ENCODE results near the gene PMAIP1.
"Not testable (repeated sequence)": the region's sequence is repeated elsewhere in the genome, so short reads cannot be mapped to it uniquely, and the experiment has no call there.

PMAIP1 gene

DNA sequence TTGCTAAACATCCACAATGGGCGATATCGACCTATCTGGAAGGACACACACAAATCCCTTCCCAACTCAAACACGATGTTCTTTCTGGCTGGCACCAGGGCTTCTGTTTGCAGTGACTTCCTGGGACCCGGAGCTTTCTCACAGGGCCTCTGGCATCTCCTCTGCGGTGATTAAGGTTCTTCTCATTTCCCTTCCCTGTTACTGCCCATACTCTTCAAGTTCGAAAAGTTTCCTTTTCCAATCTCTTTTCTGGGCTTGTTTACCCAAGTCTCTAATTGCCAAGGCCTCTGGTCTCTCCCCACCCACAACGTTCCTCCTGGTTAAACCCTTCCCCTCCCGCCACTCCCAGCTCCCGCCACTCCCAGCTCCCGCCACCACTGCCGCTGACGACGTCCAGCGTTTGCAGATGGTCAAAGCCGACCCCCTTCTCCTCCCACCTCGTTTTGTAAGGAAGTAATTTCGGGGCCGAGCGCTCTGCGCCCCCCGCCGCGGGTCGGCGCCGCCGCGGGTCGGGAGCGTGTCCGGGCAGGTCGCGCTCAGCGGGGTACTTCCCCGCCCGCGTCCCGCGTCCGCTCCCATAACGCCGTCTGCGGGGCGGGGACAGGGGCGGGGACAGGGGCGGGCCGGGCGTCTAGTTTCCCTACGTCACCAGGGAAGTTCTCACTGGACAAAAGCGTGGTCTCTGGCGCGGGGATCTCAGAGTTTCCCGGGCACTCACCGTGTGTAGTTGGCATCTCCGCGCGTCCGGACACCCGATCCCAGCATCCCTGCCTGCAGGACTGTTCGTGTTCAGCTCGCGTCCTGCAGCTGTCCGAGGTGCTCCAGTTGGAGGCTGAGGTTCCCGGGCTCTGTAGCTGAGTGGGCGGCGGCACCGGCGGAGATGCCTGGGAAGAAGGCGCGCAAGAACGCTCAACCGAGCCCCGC lies at the start of gene PMAIP1:
Gene PMAIP1, plus strand, starts transcription at position 699 of the 924 bp plus-strand sequence. Its CDS starts 182 bp downstream, at position 881.
- peak within 1 kb of the TSS; percentile 79 for H3K4me3 ChIP-seq (ENCODE audit: low read depth, low read length)
- TF ChIP-seq, protein P1, sequence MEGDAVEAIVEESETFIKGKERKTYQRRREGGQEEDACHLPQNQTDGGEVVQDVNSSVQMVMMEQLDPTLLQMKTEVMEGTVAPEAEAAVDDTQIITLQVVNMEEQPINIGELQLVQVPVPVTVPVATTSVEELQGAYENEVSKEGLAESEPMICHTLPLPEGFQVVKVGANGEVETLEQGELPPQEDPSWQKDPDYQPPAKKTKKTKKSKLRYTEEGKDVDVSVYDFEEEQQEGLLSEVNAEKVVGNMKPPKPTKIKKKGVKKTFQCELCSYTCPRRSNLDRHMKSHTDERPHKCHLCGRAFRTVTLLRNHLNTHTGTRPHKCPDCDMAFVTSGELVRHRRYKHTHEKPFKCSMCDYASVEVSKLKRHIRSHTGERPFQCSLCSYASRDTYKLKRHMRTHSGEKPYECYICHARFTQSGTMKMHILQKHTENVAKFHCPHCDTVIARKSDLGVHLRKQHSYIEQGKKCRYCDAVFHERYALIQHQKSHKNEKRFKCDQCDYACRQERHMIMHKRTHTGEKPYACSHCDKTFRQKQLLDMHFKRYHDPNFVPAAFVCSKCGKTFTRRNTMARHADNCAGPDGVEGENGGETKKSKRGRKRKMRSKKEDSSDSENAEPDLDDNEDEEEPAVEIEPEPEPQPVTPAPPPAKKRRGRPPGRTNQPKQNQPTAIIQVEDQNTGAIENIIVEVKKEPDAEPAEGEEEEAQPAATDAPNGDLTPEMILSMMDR (IDR thresholded peaks at IDR 0.05; ENCODE audit: borderline replicate concordance, insufficient read depth, low read depth, low read length), result no peak

DNA sequence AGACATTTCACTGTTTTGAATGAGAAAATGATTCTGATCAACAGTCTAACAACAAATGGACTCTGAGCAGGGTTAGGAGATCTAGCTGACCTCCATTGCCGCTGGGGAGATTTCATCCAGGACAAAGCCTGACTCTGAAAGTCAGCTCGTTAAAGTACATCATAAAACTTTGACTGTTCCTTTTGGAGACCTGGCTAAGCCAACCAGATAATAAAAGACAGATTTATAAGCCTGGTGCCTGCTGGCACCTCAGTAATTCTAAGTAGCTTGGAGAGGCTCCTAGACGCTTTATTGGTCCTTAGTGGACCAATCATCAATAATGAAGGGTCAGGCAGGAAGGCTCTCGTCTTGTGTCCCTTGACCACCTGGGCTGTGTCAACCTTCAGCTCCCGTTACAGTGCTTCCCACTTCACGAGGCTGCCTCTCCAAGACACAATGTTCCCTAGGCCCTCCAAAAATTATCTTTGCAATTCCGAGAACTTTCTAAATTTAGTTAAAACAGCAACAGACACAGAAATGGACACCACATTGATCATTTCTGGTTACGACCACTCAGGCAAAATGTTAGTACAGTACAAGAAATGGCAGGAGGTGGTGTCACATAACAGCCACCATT lies 47.9 kb upstream of the PMAIP1 start:
- H3K4me3 ChIP-seq (ENCODE audit: low read depth, low read length), result no peak overlapping the region
- TF ChIP-seq, protein P1 (IDR thresholded peaks at IDR 0.05; ENCODE audit: borderline replicate concordance, insufficient read depth, low read depth, low read length), result no peak

DNA sequence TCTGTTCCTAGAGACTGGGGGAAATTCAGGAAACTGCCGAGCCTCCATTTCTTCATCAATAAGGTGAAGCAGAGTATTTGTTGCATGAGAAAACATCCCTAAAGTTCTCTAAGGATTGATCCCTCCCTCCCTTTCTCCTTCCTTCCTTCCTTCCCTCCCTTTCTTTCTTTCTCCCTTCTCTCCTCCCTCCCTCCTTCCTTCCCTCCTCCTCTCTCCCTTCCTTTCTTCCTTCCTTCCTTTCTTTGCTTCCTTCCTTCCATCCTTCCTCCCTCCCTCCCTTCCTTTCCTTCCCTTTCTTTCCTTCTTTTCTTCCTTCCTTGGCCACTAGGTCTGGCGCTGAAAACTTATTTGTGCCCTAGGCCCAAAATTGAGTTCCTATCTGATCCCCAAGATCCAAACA lies 47.2 kb upstream of the PMAIP1 start:
- TF ChIP-seq, protein P1 (IDR thresholded peaks at IDR 0.05; ENCODE audit: borderline replicate concordance, insufficient read depth, low read depth, low read length), result no peak
- H3K4me3 ChIP-seq (ENCODE audit: low read depth, low read length), result no peak overlapping the region

DNA sequence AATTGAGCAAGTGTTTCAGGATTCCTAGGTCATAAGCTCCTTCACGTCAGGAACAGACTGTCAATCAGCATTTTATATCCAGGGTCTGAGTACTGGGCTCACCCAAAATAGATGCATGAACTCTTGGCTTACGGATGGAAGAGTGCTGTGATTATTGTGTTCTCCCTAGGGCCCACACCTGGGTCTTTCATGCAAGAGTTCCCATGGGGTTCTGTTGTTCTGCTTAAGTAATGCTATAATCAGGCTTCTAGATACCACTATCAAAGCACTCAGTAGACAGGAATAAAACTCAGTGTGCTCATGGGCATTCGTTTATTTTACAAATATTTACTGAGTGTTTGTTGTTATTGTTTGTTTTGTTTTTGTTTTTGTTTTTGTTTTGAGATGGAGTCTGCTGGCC lies 46.4 kb upstream of the PMAIP1 start:
- no peak overlapping the region for H3K4me3 ChIP-seq (ENCODE audit: low read depth, low read length)
- TF ChIP-seq, protein P1 (IDR thresholded peaks at IDR 0.05; ENCODE audit: borderline replicate concordance, insufficient read depth, low read depth, low read length), result no peak

DNA sequence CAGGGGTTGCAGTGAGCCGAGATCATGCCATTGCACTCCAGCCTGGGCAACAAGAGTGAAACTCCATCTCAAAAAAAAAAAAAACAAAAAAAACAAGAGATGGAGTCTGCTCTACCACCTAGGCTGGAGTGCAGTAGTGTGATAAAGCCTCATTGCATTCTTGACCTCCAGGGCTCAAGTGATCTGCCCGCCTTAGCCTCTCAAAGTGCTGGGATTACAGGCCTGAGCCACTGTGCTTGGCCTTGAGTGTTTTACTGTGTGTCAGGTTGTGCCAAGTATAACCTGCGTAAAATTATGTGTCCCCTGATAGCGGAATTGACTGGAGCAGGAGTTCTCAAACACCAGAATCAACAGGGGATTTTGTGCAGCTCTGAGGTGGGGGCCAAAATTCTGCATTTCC lies 45.8 kb upstream of the PMAIP1 start:
- H3K4me3 ChIP-seq (ENCODE audit: low read depth, low read length), result not testable (repeated sequence)

DNA sequence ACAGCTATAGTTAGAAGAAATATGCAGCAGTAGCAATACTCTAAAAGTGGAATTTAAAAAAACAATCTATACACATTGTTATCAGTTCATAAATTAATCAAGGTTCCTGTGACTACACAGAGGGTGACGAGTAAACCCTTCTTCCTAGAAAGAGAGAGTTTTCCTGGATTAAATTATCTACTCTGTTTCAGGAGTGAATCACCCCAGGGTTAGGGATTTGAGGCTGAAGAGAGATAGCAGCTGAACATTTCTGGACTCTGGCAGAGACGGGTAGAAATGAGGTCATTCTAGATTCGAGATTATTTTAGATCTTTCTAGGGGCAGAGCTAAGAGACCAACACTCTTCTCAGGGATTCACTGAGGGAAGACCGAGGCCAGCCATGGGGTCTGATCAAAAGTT lies 38.8 kb upstream of the PMAIP1 start:
- H3K4me3 ChIP-seq (ENCODE audit: low read depth, low read length), result no peak overlapping the region
- TF ChIP-seq, protein P1 (IDR thresholded peaks at IDR 0.05; ENCODE audit: borderline replicate concordance, insufficient read depth, low read depth, low read length), result no peak

DNA sequence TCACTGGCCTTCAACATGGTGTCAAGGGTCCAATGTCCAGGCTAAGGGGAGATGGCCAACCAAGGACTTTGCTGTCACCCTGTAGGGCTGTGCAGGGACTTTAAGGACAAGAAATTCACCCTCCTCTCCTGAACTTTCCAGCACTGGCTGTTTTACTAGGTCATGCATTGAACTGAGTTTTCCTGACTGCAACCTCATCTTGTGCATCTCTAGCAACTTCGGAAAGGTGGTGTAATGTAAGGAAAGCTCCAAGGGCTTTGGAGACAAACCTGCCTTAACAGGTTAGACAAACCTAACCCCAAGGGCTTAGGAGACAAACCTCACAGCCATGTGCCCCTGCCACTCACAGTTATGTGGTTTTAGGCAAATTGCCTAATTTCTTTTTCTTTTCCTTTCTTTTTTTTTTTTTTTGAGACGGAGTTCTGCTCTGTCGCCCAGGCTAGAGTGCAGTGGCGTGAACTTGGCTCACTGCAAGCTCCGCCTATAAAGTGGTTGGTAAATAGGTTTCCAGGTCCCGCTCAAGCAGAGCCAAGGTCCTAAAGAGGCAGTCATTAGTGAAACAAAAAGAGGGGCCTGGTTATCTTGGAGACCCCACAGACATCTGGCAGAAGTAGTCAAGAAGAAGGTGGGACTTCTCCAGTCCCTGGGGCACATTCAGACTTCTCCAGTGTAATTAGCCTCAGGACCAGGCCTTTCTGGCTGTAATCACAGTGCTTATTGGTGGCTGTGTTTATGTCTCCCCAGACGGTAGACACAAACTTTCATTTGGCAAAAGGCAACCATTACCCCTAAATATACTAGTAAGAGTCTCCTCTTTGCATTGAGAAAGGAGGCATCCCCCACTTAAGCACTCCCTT lies 37.6 kb upstream of the PMAIP1 start:
- no peak overlapping the region for H3K4me3 ChIP-seq (ENCODE audit: low read depth, low read length)
- TF ChIP-seq, protein P1 (IDR thresholded peaks at IDR 0.05; ENCODE audit: borderline replicate concordance, insufficient read depth, low read depth, low read length), result no peak
